Hair follicular keratinocyte (primary cell): ENCODE data around the gene CENPC. TPM values are rescaled to one million over a fixed set of nuclear protein-coding genes. Genes with fewer than 3 reads are reported as not detected.

Experiments
- total RNA-seq: library from RNA; depleted of rRNA; stranded (reverse); fragments of >200 nt; gene quantifications from 2 replicates; pipeline ENCODE4 v1.2.3, GENCODE V29; 2015

The CENPC gene
- total RNA-seq, result 6.4 and 7.5 TPM in 2 replicates

GRCh38 chr4:67545199-67546003, at the start of gene CENPC:
CENPC (minus strand) TSS chr4:67545503; CDS start chr4:67545355, 148 bp downstream.

DNA sequence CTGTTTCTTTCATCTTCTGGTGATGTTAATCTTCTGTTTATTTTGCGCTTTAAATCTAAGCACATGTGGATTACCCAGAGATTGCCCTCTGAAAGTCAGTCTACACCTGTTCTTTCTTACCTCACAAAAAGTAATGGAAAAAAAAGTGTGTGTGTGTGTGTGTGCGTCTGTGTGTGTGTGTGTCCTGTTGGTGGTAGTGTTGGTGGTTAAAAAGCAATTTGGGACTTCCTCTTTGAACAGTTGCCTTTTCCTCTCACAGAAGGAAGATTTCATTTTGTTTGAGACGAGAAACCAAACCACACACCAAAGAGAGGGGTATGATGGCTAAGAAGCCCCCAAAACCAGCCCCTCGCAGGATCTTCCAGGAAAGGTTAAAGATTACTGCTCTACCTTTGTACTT, 13.2 kb upstream of the CENPC start, which contains the start of gene STAP1:
TSS of gene STAP1 (plus strand) at position 235 of the 400 bp plus-strand sequence. CDS start at position 318, 83 bp downstream.

Other genes starting within 250 kb of the CENPC start
- gene STAP1, start 13.2 kb upstream of the CENPC start, total RNA-seq, result not detected in 2 replicates
- 125 and 134 TPM in 2 replicates for gene UBA6, start 155.7 kb upstream of the CENPC start, total RNA-seq
- not detected in 2 replicates for gene GNRHR, start 208.9 kb upstream of the CENPC start, total RNA-seq